ENCODE data around the gene ABCF3.

ABCF3 gene

DNA sequence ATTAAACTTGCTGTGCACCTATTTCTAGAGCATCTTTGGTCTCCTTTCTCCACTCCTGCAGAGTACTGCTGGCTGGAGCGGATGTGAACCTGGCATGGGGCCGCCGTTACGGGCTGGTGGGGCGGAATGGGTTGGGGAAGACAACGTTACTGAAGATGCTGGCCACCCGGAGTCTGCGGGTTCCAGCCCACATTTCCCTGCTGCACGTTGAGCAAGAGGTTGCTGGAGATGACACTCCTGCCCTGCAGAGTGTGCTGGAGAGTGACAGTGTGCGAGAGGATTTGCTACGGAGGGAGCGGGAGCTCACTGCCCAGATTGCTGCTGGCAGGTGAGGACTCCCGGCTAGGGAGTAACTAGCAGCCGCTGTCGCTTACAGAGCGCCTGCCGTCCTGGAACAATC lies 2.1 kb downstream of the ABCF3 start:
- no peak for DNase-seq

DNA sequence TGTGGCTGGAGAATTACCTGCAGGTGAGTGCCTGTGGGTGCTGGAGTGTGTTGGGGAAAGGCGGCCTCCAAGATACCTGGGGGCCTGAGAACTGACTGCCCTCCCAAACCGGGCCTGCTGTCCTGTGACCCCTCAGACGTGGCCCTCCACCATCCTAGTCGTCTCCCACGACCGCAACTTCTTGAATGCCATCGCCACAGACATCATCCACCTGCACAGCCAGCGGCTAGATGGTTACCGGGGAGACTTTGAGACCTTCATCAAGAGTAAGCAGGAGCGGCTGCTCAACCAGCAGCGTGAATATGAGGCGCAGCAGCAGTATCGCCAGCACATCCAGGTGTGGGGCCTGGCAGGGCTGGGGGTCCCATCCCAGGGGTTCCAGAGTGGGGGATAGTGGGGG lies 3.4 kb downstream of the ABCF3 start:
- no peak for DNase-seq

DNA sequence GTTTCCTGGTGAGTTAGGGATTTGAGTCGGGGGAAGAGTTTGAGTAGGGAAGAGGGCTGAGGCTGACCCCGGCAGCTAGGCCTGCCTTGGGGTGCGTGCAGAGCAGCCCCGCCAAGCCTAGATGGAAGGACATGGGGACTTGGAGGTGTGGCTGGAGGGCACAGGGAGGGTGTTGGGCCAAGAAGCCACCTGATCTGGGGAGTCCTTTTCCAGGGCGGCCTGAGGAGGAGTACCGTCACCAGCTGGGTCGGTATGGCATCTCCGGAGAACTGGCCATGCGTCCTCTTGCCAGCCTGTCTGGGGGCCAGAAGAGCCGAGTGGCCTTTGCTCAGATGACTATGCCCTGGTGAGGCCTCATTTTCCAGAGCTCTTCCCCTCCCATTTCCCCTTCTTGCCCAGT lies 6.9 kb downstream of the ABCF3 start:
- DNase-seq: no peak

- no peak for DNase-seq
Measured at GRCh38 chr3:184193991-184194539, 8.1 kb downstream of the ABCF3 start.

- no peak for DNase-seq
Measured at GRCh38 chr3:184196536-184196935, 10.5 kb downstream of the ABCF3 start.

- no peak for DNase-seq
Measured at GRCh38 chr3:184198509-184198908, 12.5 kb downstream of the ABCF3 start.

DNA sequence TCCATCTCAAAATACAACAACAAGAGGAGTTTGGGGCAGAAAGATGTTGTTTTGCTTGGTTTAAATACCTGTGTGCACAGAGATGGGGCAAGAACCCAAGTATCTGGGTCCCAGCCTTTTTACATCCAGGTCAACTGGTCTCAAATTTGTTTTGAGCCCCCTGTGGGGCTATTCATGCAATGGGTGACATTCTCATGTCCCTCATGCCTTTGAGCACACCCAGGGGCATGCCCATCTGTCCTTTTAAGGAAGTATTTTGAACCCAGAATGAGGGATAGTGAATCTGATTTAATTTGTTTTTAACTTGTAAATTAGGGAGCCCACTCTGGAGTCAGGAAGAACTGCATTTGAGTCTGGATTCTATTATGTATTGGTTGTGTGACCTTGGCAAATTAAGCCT lies 14.8 kb downstream of the ABCF3 start:
- no peak for DNase-seq

DNA sequence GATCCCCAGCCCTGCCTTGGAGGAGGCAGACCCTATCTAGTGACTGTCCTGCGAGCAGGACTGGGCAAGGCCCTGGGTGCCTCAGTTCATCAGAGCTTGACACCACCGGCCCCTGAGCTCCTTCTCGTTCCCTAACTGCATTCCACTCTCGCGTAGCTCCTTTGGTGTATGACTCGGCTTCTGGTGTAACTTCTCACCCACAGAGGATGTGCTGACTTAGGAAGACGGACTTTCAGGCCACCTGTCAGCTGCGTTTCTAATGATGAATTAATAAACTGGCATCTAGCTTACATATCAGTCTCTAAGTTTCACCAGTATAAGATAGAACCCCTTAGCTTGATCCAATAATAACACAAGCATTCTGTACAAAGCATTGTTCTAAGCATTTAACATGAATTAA lies 17.5 kb downstream of the ABCF3 start:
- DNase-seq: no peak

DNA sequence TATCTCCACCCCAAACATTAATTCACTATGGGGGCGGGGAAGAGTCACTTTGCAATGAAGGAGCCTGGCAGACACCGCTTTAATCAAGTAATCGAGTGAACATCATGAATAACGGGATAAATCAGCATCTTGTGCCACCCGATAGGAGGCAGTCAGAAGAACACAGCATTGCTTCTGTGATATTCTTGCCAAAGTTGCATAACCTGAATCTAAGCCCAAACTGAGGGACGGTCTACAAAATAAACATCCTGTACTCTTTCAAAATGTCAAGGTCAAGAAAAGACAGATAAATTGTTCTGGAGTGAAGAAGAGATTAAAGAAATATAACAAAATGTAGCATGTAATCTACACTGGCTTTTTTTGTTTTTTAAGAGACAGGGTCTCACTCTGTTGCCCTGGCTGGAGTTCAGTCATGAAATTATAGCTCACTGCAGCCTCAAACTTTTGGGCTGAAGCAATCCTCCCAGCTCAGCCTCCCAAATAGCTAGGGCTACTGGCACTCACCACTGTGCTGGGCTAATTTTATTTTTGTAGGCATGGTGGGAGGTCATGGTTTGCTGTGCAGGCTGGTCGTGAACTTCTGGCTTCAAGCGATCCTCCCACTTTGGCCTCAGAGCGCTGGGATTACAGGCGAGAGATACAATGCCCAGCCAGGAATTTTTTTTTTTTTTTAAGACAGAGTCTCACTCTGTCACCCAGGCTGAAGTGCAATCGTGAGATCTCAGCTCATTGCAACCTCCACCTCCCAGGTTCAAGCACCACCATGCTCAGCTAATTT lies 23.3 kb downstream of the ABCF3 start:
- no peak for DNase-seq

DNA sequence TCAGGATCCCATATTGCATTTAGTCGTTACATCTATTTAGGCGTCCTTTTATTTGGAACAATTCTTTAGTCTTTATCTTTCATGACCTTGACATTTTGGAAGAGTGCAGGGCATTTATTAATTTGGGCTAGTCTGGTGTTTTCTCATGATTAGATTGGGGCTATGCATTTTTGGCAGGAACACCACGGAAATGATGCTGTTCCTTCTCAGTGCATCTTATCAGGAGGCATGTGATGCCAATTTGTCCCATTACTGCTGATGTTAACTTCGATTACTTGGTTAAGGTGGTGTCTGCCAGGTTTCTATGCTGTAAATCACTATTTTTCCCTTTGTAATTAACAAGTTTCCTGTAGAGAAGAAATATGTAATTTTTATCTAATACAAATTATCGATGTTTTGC lies 25.3 kb downstream of the ABCF3 start:
- no peak for DNase-seq

DNA sequence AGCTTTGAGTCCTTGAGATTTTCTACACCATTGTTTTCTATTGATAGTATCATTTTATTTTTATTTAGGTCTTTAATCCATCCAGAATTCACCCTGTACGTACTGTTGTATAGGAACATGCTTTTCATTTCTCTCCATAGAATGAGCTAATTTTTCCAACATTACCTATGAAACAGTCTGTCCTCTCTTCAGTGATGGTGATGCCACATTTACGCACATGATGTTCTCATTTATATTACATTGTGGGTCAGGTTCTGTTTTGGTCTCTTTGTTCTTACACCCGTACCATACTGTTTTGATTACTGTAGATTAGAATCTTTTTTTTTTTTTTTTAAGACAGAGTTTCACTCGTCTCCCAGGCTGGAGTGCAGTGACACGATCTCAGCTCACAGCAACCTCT lies 25.7 kb downstream of the ABCF3 start:
- no peak for DNase-seq

DNA sequence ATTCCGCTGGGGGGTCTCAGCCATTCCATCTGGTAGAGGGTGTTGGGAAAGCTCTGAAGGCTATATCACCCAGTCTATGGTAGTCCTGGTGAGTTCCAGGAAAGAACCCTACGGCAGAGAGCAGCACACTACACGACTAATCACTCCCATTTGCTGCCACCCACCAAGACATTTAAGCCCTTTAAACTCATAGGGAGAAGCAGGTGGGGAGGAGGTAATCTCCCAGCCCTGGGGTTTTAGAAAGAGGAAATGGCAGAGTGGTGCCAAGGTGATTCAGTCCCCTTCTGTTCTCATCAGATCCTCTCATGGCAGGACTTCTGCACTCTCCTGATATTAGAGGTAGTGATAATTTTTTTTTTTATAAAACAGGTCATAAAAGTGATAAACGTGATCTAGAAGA lies 32.8 kb downstream of the ABCF3 start:
- DNase-seq: no peak

GRCh38 chr3:184222521-184222920 lies 36.5 kb downstream of the ABCF3 start:
- no peak for DNase-seq

DNA sequence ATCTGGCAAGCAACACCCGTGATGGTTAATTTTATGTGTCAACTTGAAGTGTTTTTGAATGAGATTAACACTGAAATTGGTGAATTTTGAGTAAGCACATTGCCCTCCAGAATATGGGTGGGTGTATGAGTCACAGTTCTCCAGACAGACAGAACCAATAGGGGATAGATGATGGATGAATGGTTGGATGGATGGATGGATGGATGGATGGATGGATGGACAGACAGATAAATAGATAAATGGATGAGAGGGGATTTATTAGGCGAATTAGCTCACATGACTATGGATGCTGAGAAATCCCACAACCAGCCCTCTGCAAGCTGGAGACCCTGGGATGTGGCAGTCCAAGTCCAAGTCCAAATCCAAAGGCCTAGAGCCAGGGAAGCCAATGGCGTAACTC lies 37.9 kb downstream of the ABCF3 start:
- DNase-seq: no peak

GRCh38 chr3:184227481-184227935 lies 41.5 kb downstream of the ABCF3 start:
- DNase-seq: no peak

GRCh38 chr3:184228376-184229137 lies 42.6 kb downstream of the ABCF3 start:
- DNase-seq: no peak

GRCh38 chr3:184229394-184230080 lies 43.5 kb downstream of the ABCF3 start, which contains the start of gene VWA5B2:
Gene VWA5B2, plus strand, starts transcription at chr3:184229585. Its CDS starts 944 bp downstream, at chr3:184230529.
- peak; percentile 77 for DNase-seq

DNA sequence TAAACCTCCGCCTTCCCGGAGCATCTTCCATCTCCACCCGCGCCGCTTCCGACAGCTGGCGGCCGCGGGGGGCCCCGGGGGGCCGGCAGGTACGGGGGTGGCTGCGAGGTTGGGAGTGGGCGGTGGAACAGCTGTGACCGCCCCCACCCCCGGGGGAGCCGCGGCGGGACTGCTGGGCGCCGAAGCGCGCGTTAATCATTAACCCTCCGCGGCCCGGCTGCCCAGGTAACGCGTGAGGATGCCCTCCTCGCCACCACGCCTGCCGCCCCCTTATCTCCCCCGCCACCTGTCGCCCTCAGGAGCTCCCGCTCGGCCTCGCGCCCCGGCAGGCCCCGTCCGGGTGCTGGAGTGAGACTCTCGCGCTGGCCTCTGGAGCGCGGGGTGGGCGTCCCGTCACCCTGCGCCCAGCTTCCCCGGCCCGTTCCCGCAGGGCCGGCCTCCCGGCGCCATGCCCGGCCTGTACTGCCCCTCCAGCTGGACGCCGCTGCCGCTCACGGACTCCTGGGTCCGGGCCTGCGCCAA lies 44.1 kb downstream of the ABCF3 start:
- peak; percentile 39 for DNase-seq

- no peak for DNase-seq
Measured at GRCh38 chr3:184230603-184231528, 44.9 kb downstream of the ABCF3 start.

GRCh38 chr3:184231671-184232070 lies 45.7 kb downstream of the ABCF3 start:
- no peak for DNase-seq

DNA sequence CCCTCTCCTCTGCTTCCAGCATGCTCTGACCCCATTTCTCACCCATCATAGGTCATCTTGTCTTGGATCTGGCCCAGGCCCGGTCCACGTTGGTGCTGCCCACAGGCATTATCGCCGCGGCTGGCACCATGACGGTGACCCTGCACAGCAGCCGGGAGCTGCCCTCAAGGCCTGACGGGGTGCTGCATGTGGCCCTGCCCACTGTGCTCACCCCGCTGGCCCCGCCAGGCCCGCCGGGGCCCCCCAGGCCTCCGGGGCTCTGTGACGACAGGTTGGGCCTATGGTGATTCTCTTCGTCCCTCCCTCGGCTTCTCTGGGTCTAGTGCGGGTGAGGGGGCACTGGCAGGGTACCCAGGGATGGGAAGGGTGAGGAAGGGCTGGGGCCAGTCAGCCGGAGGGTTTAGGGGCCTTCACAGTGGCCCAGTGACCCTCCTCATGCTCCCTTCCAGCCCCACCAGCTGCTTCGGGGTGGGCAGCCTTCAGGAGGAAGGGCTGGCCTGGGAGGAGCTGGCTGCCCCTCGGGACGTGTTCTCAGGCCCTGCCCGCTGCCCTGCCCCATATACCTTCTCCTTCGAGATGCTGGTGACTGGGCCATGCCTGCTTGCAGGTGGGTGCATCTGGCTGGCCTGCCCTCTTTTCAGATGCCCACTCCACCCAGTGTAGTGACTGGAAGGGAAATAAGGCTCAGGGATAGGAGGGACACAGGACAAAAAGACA lies 47.3 kb downstream of the ABCF3 start:
- DNase-seq: no peak
